ENCODE data around the gene FAM24B.

FAM24B gene

DNA sequence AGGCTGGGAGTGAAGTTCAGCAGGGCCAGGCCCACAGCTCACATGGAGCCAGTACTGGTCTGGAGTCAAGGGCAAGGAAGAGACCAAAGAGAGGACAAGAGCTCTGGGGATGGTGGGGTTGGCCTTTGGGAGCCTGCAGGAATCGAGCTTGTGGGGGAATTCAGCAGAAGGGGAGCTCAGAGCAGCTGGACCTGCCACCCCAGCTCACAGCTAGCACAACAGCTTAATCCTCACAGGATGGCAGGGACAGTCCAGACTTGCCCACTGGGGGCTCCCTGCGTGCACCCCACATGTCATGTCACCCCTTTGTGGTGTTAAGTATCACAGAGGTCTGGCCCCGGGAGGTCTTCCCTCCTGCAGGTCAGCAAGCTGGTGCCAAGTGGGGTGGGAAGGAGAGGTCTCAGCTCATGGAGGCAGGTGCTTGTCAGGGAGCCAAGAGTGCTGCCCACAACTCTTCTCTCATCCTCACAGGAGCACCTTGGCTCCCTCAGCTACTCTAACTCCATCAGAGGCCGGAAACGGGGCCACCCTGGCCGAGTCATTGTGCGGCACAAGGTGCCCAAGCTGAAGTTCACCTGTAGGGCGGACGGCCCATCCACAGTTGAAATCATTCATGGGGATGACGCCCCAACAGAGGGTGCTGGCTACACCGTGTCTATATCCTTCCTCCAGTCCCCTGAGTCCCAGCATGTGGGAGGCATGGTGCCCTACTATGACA is 56.2 kb downstream of the FAM24B start:
- DNase-seq, result no peak

DNA sequence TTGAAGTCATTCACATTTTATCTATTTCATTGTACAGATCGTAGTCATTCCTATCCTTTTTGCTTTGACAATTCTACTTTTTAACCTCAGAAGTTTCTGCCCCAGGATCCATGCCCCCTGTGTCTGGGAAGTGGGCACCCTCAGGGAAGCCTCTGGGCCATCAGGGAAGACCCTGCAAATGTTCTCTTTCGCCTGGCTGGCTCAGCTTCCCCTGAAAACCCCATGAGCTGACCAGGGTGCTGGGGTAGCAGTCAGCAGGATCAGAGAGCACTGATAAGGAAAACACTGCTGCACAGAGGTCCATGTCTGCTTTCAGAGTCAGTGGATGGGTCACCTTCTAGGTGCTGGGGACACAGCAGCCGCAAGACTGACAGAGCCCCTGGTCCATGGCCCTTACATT is 57.6 kb downstream of the FAM24B start:
- no peak for DNase-seq

DNA sequence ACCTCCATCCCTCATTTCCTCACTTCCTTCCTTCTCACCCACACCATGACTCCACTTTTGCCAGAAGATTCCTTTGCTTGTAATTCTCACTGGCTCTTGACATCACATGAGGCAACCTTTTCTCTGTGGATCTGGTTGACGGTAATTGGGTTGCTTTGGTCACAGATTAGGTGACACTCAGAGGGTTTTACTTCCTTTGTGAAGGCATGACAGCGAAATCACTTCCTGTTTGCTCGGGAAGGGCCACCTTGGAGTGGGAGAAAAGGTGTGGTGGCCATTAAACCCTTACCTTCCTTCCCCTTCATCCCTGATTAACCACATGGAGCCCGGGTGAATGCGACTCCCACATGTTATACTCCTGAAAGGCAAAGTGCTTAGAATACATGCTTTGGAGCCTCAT is 63.9 kb downstream of the FAM24B start:
- no peak for DNase-seq

DNA sequence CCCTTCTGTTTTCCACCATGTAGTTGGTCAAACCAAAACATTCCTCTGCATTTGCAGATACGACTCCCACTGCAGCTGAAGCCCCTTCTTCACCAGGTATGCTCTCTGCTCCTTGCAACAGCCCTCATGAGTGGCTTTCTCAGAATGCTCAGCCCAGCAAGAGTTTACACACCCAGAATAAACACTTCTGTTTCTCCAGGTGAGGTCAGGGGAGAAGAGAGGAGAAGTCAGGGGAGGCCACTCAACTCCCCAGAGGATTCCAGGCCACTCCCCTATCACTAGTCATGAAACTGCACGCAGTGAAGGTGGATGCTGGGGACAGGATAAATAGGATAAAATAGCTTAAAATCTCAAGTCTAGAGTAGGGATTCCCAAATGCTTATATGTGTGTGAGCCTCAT is 64.9 kb downstream of the FAM24B start:
- no peak for DNase-seq

DNA sequence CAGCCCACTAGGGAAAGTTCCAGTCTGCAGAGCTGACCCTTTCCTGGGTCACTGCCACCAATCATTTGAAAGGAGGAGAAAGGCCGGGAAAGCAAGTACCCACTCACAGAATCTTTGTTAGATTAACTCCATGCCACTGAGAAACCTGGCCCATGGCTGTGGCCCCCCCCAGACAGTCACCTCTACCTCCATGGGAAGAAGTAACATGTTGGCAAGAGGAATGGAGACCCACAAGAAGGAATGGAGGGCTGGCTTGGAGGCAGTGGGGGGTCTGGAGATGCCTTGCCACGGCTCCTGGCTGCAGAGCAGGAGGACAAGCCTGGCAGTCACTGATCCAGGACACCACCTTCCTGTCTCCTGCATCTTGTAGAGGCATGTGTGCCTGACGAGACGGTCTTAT is 66.6 kb downstream of the FAM24B start:
- no peak for DNase-seq

DNA sequence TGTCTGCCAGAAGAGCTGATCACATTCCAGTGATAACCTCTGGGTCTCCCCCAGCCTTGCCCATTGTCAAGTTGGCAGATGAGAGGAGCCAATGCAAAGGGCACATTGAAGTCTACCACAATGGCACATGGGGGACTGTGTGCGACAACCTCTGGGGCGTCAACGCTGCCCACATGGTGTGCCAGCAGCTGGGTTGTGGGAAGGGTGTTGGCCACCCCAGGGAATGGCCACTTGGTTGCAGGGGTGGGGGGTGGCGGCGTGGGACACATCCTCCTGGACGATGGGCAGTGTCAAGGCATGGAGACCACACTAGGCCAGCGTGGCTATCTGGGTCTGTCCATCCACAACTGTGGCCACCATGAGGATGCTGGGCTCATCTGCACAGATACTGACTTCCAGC is 77.1 kb downstream of the FAM24B start:
- no peak for DNase-seq
